ENCODE measurements around the gene ALOX5AP.

The ALOX5AP gene

DNA sequence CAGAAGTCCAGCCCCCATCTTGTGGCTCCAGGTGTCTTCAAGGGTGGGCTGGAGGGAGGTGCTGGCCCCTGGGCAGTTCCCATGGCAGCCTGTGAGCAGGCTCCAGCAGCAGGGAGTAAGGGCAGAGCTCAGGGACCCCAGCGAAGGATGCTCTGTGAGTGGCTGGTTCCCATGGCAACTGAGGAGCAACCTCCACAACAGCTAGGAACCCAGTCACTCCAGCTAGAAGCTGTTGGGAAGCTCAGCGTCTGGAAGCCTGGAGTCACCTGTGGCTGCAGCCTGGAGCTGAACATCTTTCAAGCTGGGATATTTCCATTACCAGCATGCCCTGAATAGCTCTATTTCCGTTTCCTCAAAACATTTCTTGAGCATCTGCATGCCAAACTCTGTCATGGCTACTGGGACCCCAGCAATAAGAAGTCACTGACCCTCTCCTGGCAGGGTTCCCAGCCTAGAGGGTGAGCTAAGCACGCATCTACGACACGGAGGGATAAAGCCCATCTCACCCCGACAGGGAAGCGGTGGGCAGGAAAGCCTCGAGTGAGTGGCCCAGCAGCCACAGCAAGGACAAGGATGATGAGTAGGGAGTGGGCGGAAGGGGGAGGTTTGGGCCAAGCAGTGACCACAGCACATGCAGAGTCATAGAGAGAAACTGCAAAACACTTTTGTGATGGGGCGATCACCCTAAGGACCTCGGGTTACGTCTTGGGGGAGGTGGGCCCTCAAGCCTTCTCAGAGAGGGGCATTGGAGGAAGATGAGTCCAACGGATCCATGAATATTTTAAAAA lies 52.6 kb downstream of the ALOX5AP start:
- peaks cover 10% of the 10 kb centered on the region for H3K4me1 Mint-ChIP-seq (ENCODE audit: low read depth)
- H3K27ac Mint-ChIP-seq: no peak overlapping the region
- no peak overlapping the region for H3K4me3 Mint-ChIP-seq

DNA sequence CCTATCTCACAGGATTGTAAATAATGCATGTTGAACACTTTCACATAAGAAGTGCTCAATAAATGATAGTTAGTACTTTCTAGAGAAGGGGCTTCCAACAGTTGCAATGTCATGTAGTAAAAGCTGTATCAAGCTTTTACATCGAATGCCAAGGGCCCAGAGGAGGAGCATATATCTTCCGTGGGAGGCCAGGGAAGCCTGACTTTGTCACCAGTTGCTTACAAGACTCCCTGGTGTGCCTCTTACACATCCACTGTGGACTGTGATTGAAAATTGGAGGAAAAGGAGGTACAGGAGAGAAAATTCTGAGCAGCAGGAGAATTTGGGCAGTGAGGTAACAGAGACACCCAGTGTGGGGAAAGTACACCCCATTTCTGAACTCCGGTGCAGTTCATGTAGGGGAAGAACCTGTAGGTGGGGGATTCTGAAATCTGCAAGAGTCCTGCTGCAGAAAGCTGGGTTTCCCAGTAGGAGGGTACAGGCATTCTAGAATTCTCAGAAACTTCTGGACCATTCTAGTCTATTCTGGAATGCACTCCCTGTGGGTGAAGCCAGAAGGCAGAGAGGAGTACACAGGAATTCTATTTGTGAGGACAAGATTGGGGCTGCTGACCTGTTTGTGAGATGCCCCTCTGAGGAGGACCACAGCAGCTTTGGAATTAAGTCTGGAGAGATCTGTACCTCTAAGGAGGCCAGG lies 54.0 kb downstream of the ALOX5AP start:
- Mint-ChIP-seq H3K4me1 (ENCODE audit: low read depth) (peaks cover 10% of the 10 kb centered on the region), H3K27ac (no peak overlapping the region), H3K36me3 (ENCODE audit: low read depth) (no peaks in the 10 kb centered on the region), H3K27me3 (no peaks in the 10 kb centered on the region), H3K4me3 (no peak overlapping the region), H3K9me3 (no peaks in the 10 kb centered on the region)

More for the DNA sequence above, 52.6 kb downstream of the ALOX5AP start:
- Mint-ChIP-seq H3K9me3 (no peaks in the 10 kb centered on the region), H3K36me3 (ENCODE audit: low read depth) (no peaks in the 10 kb centered on the region), H3K27me3 (no peaks in the 10 kb centered on the region)

DNA sequence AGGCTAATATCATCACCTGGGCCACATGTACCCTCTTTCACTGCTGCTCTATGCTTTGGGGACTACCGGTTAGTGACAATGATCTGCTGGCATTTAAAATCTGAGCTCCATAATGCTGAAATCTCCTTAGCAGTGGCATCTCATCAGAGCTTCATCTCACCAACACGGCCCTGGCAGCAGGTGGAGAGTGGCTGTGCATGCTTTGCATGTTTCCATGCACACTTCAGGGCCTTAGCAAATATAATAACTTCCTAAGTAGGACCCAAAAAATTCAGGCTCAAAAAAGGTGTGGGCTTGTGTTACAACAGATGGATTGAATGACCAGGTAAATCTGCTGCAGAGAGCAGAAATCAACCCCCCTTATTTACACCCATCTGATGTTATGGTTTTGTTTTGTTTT lies 55.2 kb downstream of the ALOX5AP start:
- Mint-ChIP-seq H3K27ac (no peak overlapping the region), H3K4me3 (no peak overlapping the region), H3K9me3 (no peaks in the 10 kb centered on the region), H3K27me3 (no peaks in the 10 kb centered on the region), H3K4me1 (ENCODE audit: low read depth) (peaks cover 21% of the 10 kb centered on the region), H3K36me3 (ENCODE audit: low read depth) (no peaks in the 10 kb centered on the region)

DNA sequence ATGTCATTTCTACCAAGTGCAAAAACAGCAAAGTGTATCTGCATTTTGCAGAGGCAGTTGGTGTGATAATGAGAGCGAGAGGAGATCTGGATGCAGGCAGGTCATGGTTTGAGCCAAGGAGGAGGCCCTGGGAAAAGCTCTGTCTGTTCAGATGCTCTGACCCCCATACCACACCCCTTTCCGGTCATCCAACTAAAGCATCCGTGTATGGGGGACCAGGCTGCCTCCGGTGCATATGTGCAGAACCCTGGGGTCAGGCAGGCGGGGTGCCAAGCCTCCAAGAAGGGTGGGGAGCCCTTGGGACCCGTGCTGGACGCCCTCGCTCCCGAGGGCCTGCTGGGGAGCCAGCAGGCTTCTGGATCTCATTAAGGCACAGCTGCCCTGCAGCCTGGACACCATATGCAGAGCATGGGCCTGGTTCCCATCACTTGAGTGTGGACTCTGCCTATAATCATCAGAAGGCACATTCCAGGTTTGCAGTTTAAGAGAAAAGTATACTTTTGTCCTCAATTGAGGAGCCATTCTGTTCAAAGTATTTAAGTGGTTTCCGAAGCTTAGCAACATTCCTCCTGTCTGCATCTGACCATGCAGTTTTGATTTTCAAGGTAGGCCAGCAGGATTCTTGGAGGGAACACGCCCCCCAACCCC lies 56.1 kb downstream of the ALOX5AP start:
- Mint-ChIP-seq H3K36me3 (ENCODE audit: low read depth) (no peaks in the 10 kb centered on the region), H3K4me1 (ENCODE audit: low read depth) (peaks cover 30% of the 10 kb centered on the region), H3K27ac (no peak overlapping the region), H3K9me3 (no peaks in the 10 kb centered on the region), H3K4me3 (no peak overlapping the region), H3K27me3 (no peaks in the 10 kb centered on the region)

DNA sequence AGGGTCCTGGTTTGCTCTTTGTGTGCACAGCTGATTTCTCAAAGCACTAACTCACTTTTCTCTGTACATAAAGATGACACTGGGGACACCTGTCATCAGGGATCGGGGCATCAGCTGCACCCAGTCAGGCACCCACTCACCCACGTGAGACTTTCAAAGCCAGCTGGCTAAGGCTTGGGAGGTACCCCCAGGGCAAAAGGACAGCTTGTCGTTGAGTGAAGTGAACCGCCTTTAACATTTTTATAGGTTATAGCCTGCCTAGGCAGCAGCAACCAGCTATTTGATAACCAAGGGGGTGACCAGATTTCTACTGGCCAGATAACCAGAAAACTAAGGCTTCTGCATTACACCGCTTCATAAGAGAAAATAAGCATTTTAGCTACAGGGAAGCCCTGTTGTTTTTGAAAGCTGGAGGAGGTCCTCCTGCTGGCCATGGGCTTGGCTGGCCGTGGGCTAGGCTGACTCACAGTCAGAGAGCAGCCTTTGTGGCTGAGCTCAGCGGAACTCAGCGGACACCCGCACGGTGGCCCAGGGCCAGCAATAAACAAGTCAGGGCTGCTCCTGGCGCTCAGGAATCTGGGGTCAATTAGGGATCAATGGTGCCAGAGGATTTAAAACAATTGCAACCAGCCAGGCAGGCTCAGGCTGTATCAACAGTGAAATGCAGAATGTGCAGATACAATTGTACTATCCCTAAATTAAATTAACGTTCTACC lies 57.1 kb downstream of the ALOX5AP start:
- Mint-ChIP-seq H3K27ac (no peak overlapping the region), H3K27me3 (no peaks in the 10 kb centered on the region), H3K4me1 (ENCODE audit: low read depth) (peaks cover 40% of the 10 kb centered on the region), H3K36me3 (ENCODE audit: low read depth) (no peaks in the 10 kb centered on the region), H3K4me3 (no peak overlapping the region), H3K9me3 (no peaks in the 10 kb centered on the region)

DNA sequence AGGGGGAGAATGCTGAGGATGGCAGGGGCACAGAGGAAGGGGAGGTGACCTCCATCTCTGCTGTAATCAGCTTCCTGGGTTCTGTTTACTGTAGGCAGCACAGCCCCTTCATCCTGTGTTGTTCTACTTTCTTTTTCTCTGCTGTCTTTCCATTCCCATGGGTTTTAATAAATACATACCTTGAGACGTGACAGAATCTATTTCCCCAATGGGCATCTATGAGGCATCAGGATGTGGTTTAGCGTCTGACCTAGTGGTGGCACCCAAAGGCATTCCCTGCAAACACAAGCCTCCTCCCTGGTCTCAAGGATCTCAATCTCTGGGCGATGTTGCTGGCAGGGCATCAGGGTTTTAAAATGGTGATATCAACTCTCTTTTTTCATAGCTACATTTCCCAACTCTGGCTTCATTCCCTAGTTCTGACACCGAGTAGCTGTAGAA lies 60.8 kb downstream of the ALOX5AP start:
- Mint-ChIP-seq H3K27me3 (no peaks in the 10 kb centered on the region), H3K4me3 (peak overlapping the region; percentile 55), H3K4me1 (ENCODE audit: low read depth) (peaks cover 34% of the 10 kb centered on the region), H3K27ac (peak overlapping the region; percentile 72), H3K9me3 (no peaks in the 10 kb centered on the region), H3K36me3 (ENCODE audit: low read depth) (no peaks in the 10 kb centered on the region)

DNA sequence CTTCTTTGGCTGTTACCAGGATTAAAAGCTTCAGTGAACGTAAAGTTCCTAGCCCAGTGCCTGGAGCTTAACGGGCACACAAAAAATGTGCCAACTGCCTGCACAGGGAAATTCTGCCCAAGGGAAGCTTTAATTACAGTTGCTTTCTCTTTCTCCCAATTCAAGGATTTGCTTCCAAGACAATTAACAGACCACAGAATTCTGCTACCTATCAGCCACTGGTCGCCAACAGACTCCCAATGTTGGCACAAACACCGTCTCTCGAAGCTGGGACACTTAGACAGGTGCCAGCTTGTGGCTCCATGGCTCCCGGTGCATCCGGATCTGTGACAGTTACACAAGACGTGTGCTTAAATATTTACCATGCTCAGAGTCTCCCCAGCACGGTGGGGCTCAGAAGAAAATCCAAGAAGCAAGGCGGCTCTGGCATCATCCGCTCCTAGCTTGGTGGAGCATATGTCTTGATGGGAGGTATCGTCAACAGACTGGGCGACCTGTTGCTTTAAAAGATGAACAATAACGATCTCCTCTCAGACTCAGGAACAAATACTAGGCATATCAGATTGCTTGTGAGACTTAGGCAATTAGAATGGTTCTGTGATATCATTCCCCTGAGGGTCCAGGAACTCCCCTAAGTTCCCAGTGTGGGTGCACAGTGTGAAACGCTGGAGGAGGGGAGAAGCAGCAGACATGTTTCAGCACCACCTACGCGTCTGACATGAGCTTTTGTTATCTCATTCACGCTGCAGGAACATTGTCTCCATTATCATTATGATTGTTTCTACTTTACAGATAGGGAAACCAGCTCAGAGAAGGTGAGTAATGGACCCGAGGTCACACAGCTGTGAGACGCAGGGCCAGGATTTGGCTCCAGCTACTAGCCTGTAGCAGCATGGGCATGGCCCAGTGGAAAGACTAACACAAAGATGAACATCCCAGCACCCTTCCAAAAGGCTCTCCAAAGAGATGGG lies 61.6 kb downstream of the ALOX5AP start:
- no peaks in the 10 kb centered on the region for H3K27me3 Mint-ChIP-seq
- peak overlapping the region; percentile 83 for H3K27ac Mint-ChIP-seq
- peaks cover 34% of the 10 kb centered on the region for H3K4me1 Mint-ChIP-seq (ENCODE audit: low read depth)
- H3K4me3 Mint-ChIP-seq: peak overlapping the region; percentile 38
- no peaks in the 10 kb centered on the region for H3K36me3 Mint-ChIP-seq (ENCODE audit: low read depth)
- H3K9me3 Mint-ChIP-seq: no peaks in the 10 kb centered on the region

DNA sequence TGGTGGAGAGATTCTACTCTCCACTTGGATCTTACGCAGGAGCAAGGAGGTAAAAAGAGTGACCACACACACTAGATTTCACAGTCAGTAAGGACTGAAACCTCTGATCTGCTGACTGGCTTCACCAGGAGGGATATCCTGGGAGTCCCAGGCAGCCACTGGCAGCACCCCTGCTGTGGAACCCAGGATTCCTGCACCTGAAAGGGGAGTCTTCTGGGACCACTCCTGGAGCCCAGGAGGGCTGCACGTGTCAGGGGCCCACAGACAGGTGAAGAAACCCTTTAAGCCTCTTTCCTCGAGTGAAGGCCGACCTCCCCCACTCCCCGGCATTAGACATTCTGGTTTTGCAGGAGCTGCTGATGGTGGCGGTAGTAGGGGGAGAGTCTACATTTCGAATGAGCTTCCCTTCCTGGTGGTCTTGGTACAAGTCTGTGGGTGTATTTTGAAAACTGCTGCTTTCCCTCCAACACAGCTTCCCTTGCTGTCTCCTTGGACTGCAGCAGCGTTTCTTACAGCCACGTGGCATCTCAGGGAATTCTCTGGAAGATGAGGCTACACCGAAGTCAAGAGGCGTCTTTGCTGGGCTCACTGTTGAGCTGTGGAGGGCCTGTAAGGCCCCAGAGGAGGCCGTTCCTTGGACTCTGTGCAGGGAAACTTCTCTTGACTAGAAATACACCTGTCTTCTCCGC lies 62.6 kb downstream of the ALOX5AP start:
- H3K27ac Mint-ChIP-seq: no peak overlapping the region

DNA sequence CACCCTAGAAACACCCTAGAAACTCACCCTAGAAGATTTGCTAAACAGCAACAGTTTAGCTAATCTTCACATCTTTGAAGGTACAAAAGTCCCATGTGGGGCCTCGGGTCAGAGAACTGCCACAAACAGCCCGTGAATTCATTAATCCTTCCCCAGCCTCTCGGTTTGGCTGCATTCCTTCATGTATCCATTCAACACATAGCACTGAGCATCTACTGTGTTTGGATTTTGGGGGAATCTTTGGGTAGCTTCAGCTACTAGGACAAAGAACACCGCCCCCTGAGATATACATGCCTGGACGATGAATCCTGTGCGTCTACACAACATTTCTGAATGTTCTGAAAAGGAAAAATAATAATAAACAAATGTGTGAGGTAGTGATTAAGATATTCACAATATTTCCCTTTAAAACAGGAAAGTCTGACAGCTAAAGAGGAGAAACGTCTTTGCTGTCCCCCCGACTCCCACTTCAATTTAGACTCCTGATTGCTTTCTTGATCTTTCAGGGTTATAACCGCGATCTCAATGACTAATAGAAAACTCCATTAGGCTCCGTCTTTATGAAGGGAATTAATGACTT lies 63.5 kb downstream of the ALOX5AP start:
- H3K9me3 Mint-ChIP-seq: no peaks in the 10 kb centered on the region
- peaks cover 43% of the 10 kb centered on the region for H3K4me1 Mint-ChIP-seq (ENCODE audit: low read depth)
- H3K27me3 Mint-ChIP-seq: no peaks in the 10 kb centered on the region
- no peaks in the 10 kb centered on the region for H3K36me3 Mint-ChIP-seq (ENCODE audit: low read depth)
- H3K27ac Mint-ChIP-seq: no peak overlapping the region
- H3K4me3 Mint-ChIP-seq: no peak overlapping the region

More for the DNA sequence above, 62.6 kb downstream of the ALOX5AP start:
- H3K27me3 Mint-ChIP-seq: no peaks in the 10 kb centered on the region
- H3K9me3 Mint-ChIP-seq: no peaks in the 10 kb centered on the region
- peaks cover 39% of the 10 kb centered on the region for H3K4me1 Mint-ChIP-seq (ENCODE audit: low read depth)
- H3K36me3 Mint-ChIP-seq (ENCODE audit: low read depth): no peaks in the 10 kb centered on the region
- no peak overlapping the region for H3K4me3 Mint-ChIP-seq

DNA sequence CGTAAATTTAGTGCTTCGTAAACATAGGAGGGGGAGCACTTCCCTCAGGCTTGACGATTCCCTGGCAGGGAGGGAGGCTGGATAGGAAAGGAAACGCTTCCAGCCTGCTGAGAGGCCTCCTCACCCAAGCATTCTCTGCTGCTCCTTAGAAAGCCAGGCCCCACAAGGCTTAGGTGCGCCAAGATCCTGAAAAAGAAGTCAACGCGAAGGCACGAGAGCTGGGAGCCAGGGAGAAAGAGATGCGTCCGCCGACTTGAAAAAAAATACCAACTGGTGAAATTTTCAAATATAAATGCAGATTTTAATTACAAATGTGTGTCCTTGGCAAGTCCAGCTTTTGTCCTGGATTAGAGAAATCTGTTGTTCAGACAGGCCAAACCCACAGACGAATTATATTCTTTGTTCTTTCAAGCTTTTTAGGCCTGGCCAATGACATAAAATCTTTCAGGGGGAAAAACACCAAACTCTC lies 64.0 kb downstream of the ALOX5AP start:
- Mint-ChIP-seq H3K4me3 (no peak overlapping the region), H3K36me3 (ENCODE audit: low read depth) (no peaks in the 10 kb centered on the region), H3K27ac (no peak overlapping the region), H3K9me3 (no peaks in the 10 kb centered on the region), H3K4me1 (ENCODE audit: low read depth) (peaks cover 43% of the 10 kb centered on the region), H3K27me3 (no peaks in the 10 kb centered on the region)

DNA sequence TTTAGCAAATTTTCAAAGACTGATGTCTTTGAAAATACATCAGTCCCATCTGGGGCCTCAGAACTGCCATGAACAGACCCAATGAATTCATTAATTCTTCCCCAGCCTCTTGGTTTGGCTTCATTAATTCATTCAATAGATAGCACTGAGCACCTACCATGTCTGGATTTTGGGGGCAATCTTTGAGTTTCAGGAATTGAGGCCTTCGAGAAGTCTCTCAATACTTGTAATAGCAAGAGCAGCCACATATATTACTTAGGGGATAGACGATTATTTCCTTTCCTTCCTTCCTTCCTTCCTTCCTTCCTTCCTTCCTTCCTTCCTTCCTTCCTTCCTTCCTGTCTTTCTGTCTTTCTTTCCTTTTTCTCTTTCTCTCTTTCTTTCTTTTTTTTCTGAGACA lies 64.8 kb downstream of the ALOX5AP start:
- Mint-ChIP-seq H3K36me3 (ENCODE audit: low read depth) (no peaks in the 10 kb centered on the region), H3K4me1 (ENCODE audit: low read depth) (peaks cover 36% of the 10 kb centered on the region), H3K4me3 (no peak overlapping the region), H3K27ac (no peak overlapping the region), H3K9me3 (no peaks in the 10 kb centered on the region), H3K27me3 (no peaks in the 10 kb centered on the region)

DNA sequence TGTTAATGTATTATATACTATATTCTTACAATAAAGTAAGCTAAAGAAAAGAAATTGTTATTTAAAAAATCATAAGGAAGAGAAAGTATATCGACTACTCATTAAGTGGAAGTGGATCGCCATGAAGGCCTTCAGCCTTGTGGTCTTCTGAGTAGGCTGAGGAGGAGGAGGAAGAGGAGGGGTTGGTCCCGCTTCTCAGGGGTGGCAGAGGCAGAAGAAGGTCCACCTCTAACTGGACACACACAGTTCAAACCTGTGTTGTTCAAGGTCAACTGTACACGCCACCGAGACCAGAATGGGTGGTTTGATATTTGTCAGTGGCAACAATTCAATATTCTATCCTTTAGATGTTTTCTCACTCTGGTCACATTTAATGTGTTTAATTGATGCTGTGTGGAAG lies 67.2 kb downstream of the ALOX5AP start:
- Mint-ChIP-seq H3K27ac (peak overlapping the region; percentile 19), H3K4me1 (ENCODE audit: low read depth) (peaks cover 12% of the 10 kb centered on the region), H3K9me3 (no peaks in the 10 kb centered on the region), H3K4me3 (no peak overlapping the region), H3K36me3 (ENCODE audit: low read depth) (no peaks in the 10 kb centered on the region), H3K27me3 (no peaks in the 10 kb centered on the region)

DNA sequence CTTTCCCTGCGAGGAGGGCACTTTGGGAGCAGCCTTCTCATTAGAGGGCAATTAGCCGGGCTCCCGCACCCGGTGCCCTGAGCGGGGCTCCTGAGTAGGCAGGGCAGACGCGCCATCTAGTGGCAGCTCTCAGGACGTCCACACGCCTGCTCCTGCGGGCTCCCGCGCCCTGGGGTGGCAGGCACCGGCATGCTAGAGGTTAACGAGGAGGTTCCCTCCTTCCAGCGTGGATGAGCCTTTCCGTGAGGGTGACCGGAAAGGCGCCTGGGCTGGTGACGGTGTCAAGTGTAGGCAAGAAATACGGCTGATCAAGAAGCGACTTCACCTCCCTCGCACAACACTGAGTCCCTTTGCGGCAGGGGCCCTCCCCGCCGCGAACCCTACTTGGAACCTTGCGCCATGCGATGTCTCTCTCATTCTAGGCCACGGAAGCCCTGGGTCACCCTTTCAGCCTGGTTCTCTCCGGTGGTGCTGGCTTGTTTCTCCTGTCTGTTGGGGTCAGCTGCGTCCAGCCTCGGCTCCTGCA lies 67.7 kb downstream of the ALOX5AP start:
- Mint-ChIP-seq H3K4me3 (peak overlapping the region; percentile 3), H3K36me3 (ENCODE audit: low read depth) (no peaks in the 10 kb centered on the region), H3K9me3 (no peaks in the 10 kb centered on the region), H3K4me1 (ENCODE audit: low read depth) (peaks cover 9% of the 10 kb centered on the region), H3K27me3 (no peaks in the 10 kb centered on the region), H3K27ac (peak overlapping the region; percentile 19)
